GM19452 (cell line): ENCODE results near the gene TUBE1.
"Not testable (repeated sequence)": the region's sequence is repeated elsewhere in the genome, so short reads cannot be mapped to it uniquely, and the experiment has no call there.

Experiments used
- ATAC-seq: cut with Tn5 transposase; IDR thresholded peaks from one replicate; pipeline ENCODE4 v1.9.1; 2021; ENCODE audit not compliant: unreplicated experiment

Gene TUBE1

GRCh38 chr6:112087136-112087911, at the start of gene TUBE1, which contains the start of gene FAM229B:
Gene TUBE1 (minus strand): TSS chr6:112087482. CDS start chr6:112087434, 48 bp downstream.
Gene FAM229B (plus strand): TSS chr6:112087591. CDS start chr6:112099284, 11,693 bp downstream.
- peak; percentile 97 for ATAC-seq

GRCh38 chr6:112130878-112131277, 43.6 kb upstream of the TUBE1 start:
- ATAC-seq: no peak

GRCh38 chr6:112128208-112128607, 40.9 kb upstream of the TUBE1 start:
- no peak for ATAC-seq

- no peak for ATAC-seq
Measured at GRCh38 chr6:112123982-112124381, 36.7 kb upstream of the TUBE1 start.

GRCh38 chr6:112122756-112123155, 35.5 kb upstream of the TUBE1 start:
- ATAC-seq: no peak

GRCh38 chr6:112118034-112118433, 30.8 kb upstream of the TUBE1 start:
- no peak for ATAC-seq

GRCh38 chr6:112117554-112117953, 30.3 kb upstream of the TUBE1 start:
- no peak for ATAC-seq

GRCh38 chr6:112116221-112116620, 28.9 kb upstream of the TUBE1 start:
- ATAC-seq: no peak

GRCh38 chr6:112114577-112115223, 27.4 kb upstream of the TUBE1 start:
- no peak for ATAC-seq

- no peak for ATAC-seq
Measured at GRCh38 chr6:112113918-112114317, 26.6 kb upstream of the TUBE1 start.

- no peak for ATAC-seq
Measured at GRCh38 chr6:112113431-112113830, 26.1 kb upstream of the TUBE1 start.

- no peak for ATAC-seq
Measured at GRCh38 chr6:112109262-112109661, 22.0 kb upstream of the TUBE1 start.

- ATAC-seq: no peak
Measured at GRCh38 chr6:112106562-112106961, 19.3 kb upstream of the TUBE1 start.

GRCh38 chr6:112106026-112106425, 18.7 kb upstream of the TUBE1 start:
- ATAC-seq: not testable (repeated sequence)

GRCh38 chr6:112100561-112100960, 13.3 kb upstream of the TUBE1 start:
- ATAC-seq: no peak

- no peak for ATAC-seq
Measured at GRCh38 chr6:112096901-112097300, 9.6 kb upstream of the TUBE1 start.

- no peak for ATAC-seq
Measured at GRCh38 chr6:112087916-112088315, 634 bp upstream of the TUBE1 start.

GRCh38 chr6:112086744-112087135, 542 bp downstream of the TUBE1 start:
- ATAC-seq: peak; percentile 20

- no peak for ATAC-seq
Measured at GRCh38 chr6:112085286-112086065, 1.8 kb downstream of the TUBE1 start.

- no peak for ATAC-seq
Measured at GRCh38 chr6:112081569-112081968, 5.7 kb downstream of the TUBE1 start.

GRCh38 chr6:112066606-112067005, 20.7 kb downstream of the TUBE1 start:
- ATAC-seq: no peak
